ENCODE measurements around the gene SEZ6. TPM values are rescaled to one million over a fixed set of nuclear protein-coding genes. Genes with fewer than 3 reads are reported as not detected.

SEZ6 gene
- total and polyA plus RNA-seq, 2 of the 4 experiments (the other 2 are of a cell fraction) = not detected

DNA sequence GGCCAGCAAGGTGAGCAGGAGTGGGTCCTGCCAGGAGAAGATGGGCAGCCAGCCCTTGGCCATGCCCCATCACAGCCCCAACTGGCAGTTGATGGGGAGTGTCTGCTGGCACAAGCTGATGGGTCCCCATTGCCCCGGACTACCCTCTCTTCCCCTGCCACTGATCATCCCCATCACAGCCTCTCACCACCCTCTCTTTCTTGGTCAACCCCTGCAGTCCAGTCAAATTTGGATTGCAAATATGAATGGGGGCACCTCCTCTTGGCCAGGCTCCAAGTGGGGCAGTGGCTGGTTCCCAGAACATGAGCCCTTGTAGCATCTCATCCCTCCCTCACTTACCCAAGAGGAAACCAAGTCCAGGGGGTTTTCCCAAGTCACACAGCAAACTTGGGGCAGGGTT is 17.4 kb downstream of the SEZ6 start:
- H3K27me3 ChIP-seq (ENCODE audit: control insufficient read depth, insufficient read depth, low read length) = peaks cover 63% of the 10 kb centered on the region
- no peak overlapping the region for H3K56ac ChIP-seq (ENCODE audit: extremely low read depth, insufficient read depth, low read length)
- intact Hi-C loops (cut with micrococcal nuclease) (no loop called here), in situ Hi-C loops (cut with MboI; ENCODE audit: low sequenced_read_pairs) (no loop called here), dilution Hi-C loops (cut with HindIII; ENCODE audit: low sequenced_read_pairs, unreplicated experiment) (no loop called here)
- H3K4me3 ChIP-seq (ENCODE audit: insufficient read depth, low read depth, low read length) = no peak overlapping the region
- no peak overlapping the region for H2AK9ac ChIP-seq (replicated peaks; ENCODE audit: low read depth, low read length, poor library complexity)
- no peak overlapping the region for H3K9ac ChIP-seq (ENCODE audit: low read depth, low read length)
- no peaks in the 10 kb centered on the region for H3K79me1 ChIP-seq (ENCODE audit: low read depth in 1 of 2, low read length in 2 of 2)
- ATAC-seq (ENCODE audit: low read depth) (no peak), DNase-seq (no peak)
- H4K8ac ChIP-seq (ENCODE audit: low read depth in 2 of 2, low read length in 2 of 2) = no peak overlapping the region
- no peak overlapping the region for H2AFZ ChIP-seq (replicated peaks; ENCODE audit: low read length, poor library complexity)
- no CpG with 5 or more reads among the region's 1 CpG for WGBS, 2 experiments (ENCODE audit: extremely low coverage in 2 of 2, insufficient read length in 1 of 2)
- 0 out of 2 replicates have a peak, but pooled peaks cover 2% of the 10 kb centered on the region for H3K9me1 ChIP-seq (ENCODE audit: insufficient read depth, low read length)
- no peaks in the 10 kb centered on the region for H3K36me3 ChIP-seq (ENCODE audit: control insufficient read depth, insufficient read depth, low read length)
- H2BK15ac ChIP-seq (ENCODE audit: low read depth, low read length) = no peak overlapping the region
- no peak overlapping the region for H4K91ac ChIP-seq (ENCODE audit: insufficient read depth, low read depth, low read length)
- ChIA-PET POLR2A (ENCODE audit: unreplicated experiment) (no interaction called here), CTCF (no interaction called here)
- H3K14ac ChIP-seq (replicated peaks; ENCODE audit: low read depth, low read length) = no peak overlapping the region
- no peak overlapping the region for H3K27ac ChIP-seq (ENCODE audit: insufficient read depth, low read length)
- no peak overlapping the region for H3K4me2 ChIP-seq (ENCODE audit: low read depth, low read length)
- no peak overlapping the region for H2BK5ac ChIP-seq (ENCODE audit: low read depth, low read length, poor library complexity, severe bottlenecking)
- H3K23ac ChIP-seq (ENCODE audit: low read depth, low read length) = no peak overlapping the region
- H3K4ac ChIP-seq (ENCODE audit: low read depth, low read length) = no peak overlapping the region
- H3K18ac ChIP-seq (ENCODE audit: low read depth, low read length) = no peak overlapping the region
- H3K9me3 ChIP-seq (ENCODE audit: control insufficient read depth, insufficient read depth, low read length) = no peaks in the 10 kb centered on the region
- H3K4me1 ChIP-seq (ENCODE audit: control insufficient read depth, insufficient read depth, low read length) = no peaks in the 10 kb centered on the region
- H4K20me1 ChIP-seq (ENCODE audit: insufficient read depth, low read length) = no peaks in the 10 kb centered on the region
- no TSS peak for BruUV-seq (replicated peaks)
- TF ChIP-seq RFX5 (IDR thresholded peaks at IDR 0.05; ENCODE audit: low read depth, low read length) (no peak), SMC3 (IDR thresholded peaks at IDR 0.05; ENCODE audit: low read depth, low read length) (no peak), MAFK (IDR thresholded peaks at IDR 0.05; ENCODE audit: low read depth, low read length) (no peak), POLR2A (IDR thresholded peaks at IDR 0.05; ENCODE audit: low read depth, low read length) (no peak), RCOR1 (IDR thresholded peaks at IDR 0.05; ENCODE audit: insufficient replicate concordance, low read length) (no peak), RAD21 (IDR thresholded peaks at IDR 0.05; ENCODE audit: low read length) (no peak), NFE2L2 (IDR thresholded peaks at IDR 0.05; ENCODE audit: low read depth, low read length) (no peak), FOS (IDR thresholded peaks at IDR 0.05; ENCODE audit: low read depth, low read length) (no peak), MAZ (IDR thresholded peaks at IDR 0.05; ENCODE audit: borderline replicate concordance, low read depth, low read length) (no peak), CHD1 (IDR thresholded peaks at IDR 0.05; ENCODE audit: low read depth, low read length) (no peak), CEBPB (IDR thresholded peaks at IDR 0.05; ENCODE audit: low read depth, low read length) (no peak), MXI1 (IDR thresholded peaks at IDR 0.05; ENCODE audit: borderline replicate concordance, low read depth, low read length) (no peak), BHLHE40 (IDR thresholded peaks at IDR 0.05; ENCODE audit: low read depth, low read length) (no peak)
- TF ChIP-seq, protein P1, sequence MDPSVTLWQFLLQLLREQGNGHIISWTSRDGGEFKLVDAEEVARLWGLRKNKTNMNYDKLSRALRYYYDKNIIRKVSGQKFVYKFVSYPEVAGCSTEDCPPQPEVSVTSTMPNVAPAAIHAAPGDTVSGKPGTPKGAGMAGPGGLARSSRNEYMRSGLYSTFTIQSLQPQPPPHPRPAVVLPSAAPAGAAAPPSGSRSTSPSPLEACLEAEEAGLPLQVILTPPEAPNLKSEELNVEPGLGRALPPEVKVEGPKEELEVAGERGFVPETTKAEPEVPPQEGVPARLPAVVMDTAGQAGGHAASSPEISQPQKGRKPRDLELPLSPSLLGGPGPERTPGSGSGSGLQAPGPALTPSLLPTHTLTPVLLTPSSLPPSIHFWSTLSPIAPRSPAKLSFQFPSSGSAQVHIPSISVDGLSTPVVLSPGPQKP (IDR thresholded peaks at IDR 0.05; ENCODE audit: borderline replicate concordance, low read depth, low read length) = no peak
- TF ChIP-seq, protein P2, sequence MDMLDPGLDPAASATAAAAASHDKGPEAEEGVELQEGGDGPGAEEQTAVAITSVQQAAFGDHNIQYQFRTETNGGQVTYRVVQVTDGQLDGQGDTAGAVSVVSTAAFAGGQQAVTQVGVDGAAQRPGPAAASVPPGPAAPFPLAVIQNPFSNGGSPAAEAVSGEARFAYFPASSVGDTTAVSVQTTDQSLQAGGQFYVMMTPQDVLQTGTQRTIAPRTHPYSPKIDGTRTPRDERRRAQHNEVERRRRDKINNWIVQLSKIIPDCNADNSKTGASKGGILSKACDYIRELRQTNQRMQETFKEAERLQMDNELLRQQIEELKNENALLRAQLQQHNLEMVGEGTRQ (IDR thresholded peaks at IDR 0.05; ENCODE audit: low read depth, low read length) = no peak
- TF ChIP-seq, protein P3, sequence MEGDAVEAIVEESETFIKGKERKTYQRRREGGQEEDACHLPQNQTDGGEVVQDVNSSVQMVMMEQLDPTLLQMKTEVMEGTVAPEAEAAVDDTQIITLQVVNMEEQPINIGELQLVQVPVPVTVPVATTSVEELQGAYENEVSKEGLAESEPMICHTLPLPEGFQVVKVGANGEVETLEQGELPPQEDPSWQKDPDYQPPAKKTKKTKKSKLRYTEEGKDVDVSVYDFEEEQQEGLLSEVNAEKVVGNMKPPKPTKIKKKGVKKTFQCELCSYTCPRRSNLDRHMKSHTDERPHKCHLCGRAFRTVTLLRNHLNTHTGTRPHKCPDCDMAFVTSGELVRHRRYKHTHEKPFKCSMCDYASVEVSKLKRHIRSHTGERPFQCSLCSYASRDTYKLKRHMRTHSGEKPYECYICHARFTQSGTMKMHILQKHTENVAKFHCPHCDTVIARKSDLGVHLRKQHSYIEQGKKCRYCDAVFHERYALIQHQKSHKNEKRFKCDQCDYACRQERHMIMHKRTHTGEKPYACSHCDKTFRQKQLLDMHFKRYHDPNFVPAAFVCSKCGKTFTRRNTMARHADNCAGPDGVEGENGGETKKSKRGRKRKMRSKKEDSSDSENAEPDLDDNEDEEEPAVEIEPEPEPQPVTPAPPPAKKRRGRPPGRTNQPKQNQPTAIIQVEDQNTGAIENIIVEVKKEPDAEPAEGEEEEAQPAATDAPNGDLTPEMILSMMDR (conservative IDR thresholded peaks at IDR 0.05; ENCODE audit: low read depth, low read length) = no peak
- H2AK5ac ChIP-seq (ENCODE audit: low read depth, low read length) = no peak overlapping the region
- no peak overlapping the region for H2BK120ac ChIP-seq (ENCODE audit: low read depth, low read length)
- no peak overlapping the region for H4K5ac ChIP-seq (ENCODE audit: low read depth, low read length)
- H2BK20ac ChIP-seq (ENCODE audit: low read depth, low read length) = no peak overlapping the region
